ENCODE data around the gene MAP3K2.

GRCh38 chr2:127358971-127359370 lies 28.8 kb downstream of the MAP3K2 start:
- TF ChIP-seq CTCF (IDR thresholded peaks at IDR 0.05), result no peak
- no peak for TF ChIP-seq POLR2A (IDR thresholded peaks at IDR 0.05)
